Measurements from ENCODE around the gene SPOCK1. TPM values are rescaled to one million over a fixed set of nuclear protein-coding genes. Genes with fewer than 3 reads are reported as not detected.

Gene SPOCK1
- total and polyA plus RNA-seq, 4 donors = 0.48 to 4.5 (median 0.69) TPM

- no peaks in the 10 kb centered on the region for H3K36me3 ChIP-seq (ENCODE audit: control insufficient read depth in 4 of 4, insufficient read depth in 4 of 4, low read length in 4 of 4)
- H3K27me3 ChIP-seq (ENCODE audit: control insufficient read depth in 3 of 3, insufficient read depth in 3 of 3, low read length in 2 of 3) = peaks cover 0 to 59% (median 10%) of the 10 kb centered on the region in 3 donors
- no peak overlapping the region for H3K27ac ChIP-seq (ENCODE audit: low read depth in 1 of 2, low read length in 1 of 2)
- no peak overlapping the region for H3K4me3 ChIP-seq
- H3K9me3 ChIP-seq (ENCODE audit: control insufficient read depth in 4 of 4, insufficient read depth in 3 of 4, low read length in 3 of 4) = peaks cover 0 to 6% (median 0%) of the 10 kb centered on the region in 4 donors
- TF ChIP-seq CTCF (IDR thresholded peaks at IDR 0.05; ENCODE audit: control extremely low read depth, extremely low read depth) = no peak
- H3K4me1 ChIP-seq (ENCODE audit: control insufficient read depth in 5 of 5, insufficient read depth in 5 of 5, low read length in 5 of 5) = no peaks in the 10 kb centered on the region
- DNase-seq (no peak), ATAC-seq (ENCODE audit: insufficient read depth, low FRiP score) (no peak)
- H3K9ac ChIP-seq (ENCODE audit: insufficient read depth in 1 of 2, low read length in 2 of 2) = no peak overlapping the region
- WGBS, 2 donors = 64 to 68% methylated on average over 5 of the region's 5 CpGs
Measured at GRCh38 chr5:137186759-137187461, 312.2 kb downstream of the SPOCK1 start.

GRCh38 chr5:137185193-137185592 is 313.9 kb downstream of the SPOCK1 start:
- 81 to 85% methylated on average over 2 of the region's 2 CpGs for WGBS, 2 donors
- H3K36me3 ChIP-seq (ENCODE audit: control insufficient read depth in 4 of 4, insufficient read depth in 4 of 4, low read length in 4 of 4) = no peaks in the 10 kb centered on the region
- peaks cover 0 to 6% (median 0%) of the 10 kb centered on the region in 4 donors for H3K9me3 ChIP-seq (ENCODE audit: control insufficient read depth in 4 of 4, insufficient read depth in 3 of 4, low read length in 3 of 4)
- no peak overlapping the region for H3K4me3 ChIP-seq
- ATAC-seq (ENCODE audit: insufficient read depth, low FRiP score) (no peak), DNase-seq (no peak)
- H3K4me1 ChIP-seq (ENCODE audit: control insufficient read depth in 5 of 5, insufficient read depth in 5 of 5, low read length in 5 of 5) = no peaks in the 10 kb centered on the region
- no peak for TF ChIP-seq CTCF (IDR thresholded peaks at IDR 0.05; ENCODE audit: control extremely low read depth, extremely low read depth)
- H3K27ac ChIP-seq (ENCODE audit: low read depth in 1 of 2, low read length in 1 of 2) = no peak overlapping the region
- peaks cover 0 to 56% (median 10%) of the 10 kb centered on the region in 3 donors for H3K27me3 ChIP-seq (ENCODE audit: control insufficient read depth in 3 of 3, insufficient read depth in 3 of 3, low read length in 2 of 3)
- no peak overlapping the region for H3K9ac ChIP-seq (ENCODE audit: insufficient read depth in 1 of 2, low read length in 2 of 2)

- 86 to 93% methylated on average over 2 of the region's 2 CpGs for WGBS, 2 donors
- Histone ChIP-seq H3K9ac (ENCODE audit: insufficient read depth in 1 of 2, low read length in 2 of 2) (no peak overlapping the region), H3K9me3 (ENCODE audit: control insufficient read depth in 4 of 4, insufficient read depth in 3 of 4, low read length in 3 of 4) (peaks cover 0 to 6% (median 0%) of the 10 kb centered on the region in 4 donors), H3K4me1 (ENCODE audit: control insufficient read depth in 5 of 5, insufficient read depth in 5 of 5, low read length in 5 of 5) (no peaks in the 10 kb centered on the region), H3K27me3 (ENCODE audit: control insufficient read depth in 3 of 3, insufficient read depth in 3 of 3, low read length in 2 of 3) (peaks cover 0 to 61% (median 10%) of the 10 kb centered on the region in 3 donors), H3K4me3 (no peak overlapping the region), H3K27ac (ENCODE audit: low read depth in 1 of 2, low read length in 1 of 2) (no peak overlapping the region), H3K36me3 (ENCODE audit: control insufficient read depth in 4 of 4, insufficient read depth in 4 of 4, low read length in 4 of 4) (no peaks in the 10 kb centered on the region)
- DNase-seq = no peak
- no peak for TF ChIP-seq CTCF (IDR thresholded peaks at IDR 0.05; ENCODE audit: control extremely low read depth, extremely low read depth)
- ATAC-seq (ENCODE audit: insufficient read depth, low FRiP score) = no peak
Measured at GRCh38 chr5:137184734-137185133, 314.4 kb downstream of the SPOCK1 start.
